HG03342 (cell line): ENCODE results near the gene ADAT3.

Experiments
- ATAC-seq: cut with Tn5 transposase; IDR thresholded peaks from one replicate; pipeline ENCODE4 v1.9.1; 2021; ENCODE audit warnings: mild to moderate bottlenecking, moderate library complexity; ENCODE audit not compliant: unreplicated experiment

ADAT3 gene

DNA sequence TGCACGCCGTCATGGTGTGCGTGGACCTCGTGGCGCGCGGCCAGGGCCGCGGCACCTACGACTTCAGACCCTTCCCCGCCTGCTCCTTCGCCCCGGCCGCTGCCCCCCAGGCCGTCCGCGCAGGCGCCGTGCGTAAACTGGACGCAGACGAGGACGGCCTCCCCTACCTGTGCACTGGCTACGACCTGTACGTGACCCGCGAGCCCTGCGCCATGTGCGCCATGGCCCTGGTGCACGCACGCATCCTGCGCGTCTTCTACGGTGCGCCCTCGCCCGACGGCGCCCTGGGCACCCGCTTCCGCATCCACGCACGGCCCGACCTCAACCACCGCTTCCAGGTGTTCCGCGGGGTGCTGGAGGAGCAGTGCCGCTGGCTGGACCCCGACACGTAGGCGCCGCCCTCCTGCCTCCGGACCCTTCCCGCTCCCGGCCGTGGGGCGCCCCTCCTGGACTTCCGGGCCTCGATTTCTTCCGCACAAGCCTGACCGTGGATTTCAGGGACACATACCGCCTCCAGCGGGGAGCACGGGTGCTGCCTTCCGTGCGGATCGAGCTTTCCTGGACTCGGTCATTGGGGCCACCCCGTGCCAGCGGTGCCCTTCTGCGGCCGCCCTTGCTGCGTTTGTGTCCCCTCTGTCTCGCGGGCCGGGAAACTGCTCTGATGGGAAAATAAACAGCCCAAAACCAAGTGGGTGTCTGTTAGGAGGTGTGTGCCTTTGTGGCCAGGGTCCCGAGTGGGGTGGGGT, 7.7 kb downstream of the ADAT3 start:
- no peak for ATAC-seq

DNA sequence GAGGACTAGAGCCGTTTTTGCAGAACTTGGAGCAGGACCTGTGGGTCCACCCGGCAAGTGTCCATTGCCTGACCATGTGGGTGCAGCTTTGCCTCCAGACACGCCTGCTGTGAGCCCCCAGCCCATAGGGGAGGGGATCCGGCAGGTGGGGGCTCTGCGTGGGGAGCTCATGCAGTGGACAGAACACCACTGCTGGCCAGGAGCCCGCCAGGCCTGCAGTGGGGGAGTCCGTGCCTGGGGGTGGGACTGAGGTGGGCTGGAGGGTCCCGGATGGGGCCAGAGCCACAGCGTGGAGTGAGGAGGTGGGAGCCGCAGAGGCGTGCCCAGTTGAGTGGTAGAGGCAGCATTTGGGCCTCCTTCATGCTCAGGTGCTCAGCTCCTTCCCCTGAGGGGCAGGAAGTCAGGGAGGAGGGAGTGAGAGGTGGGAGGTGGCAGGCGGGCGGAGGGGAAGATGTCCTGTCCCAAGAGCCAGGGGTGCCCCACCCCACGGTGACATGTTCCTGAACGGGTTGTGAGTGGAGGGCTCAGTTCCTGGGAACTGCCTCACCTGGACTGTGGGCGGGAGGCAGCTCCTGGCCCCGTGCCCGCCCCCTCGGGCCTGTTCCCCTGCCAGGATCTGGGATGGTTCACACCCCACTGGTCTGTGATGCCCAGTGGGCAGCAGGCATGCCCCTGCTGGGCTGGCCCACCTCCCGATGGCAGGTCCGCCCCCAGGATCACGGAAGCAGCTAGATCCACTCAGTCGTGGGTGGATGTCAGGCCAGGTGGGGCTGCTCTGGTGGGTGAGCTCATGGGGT, 8.8 kb downstream of the ADAT3 start:
- no peak for ATAC-seq

DNA sequence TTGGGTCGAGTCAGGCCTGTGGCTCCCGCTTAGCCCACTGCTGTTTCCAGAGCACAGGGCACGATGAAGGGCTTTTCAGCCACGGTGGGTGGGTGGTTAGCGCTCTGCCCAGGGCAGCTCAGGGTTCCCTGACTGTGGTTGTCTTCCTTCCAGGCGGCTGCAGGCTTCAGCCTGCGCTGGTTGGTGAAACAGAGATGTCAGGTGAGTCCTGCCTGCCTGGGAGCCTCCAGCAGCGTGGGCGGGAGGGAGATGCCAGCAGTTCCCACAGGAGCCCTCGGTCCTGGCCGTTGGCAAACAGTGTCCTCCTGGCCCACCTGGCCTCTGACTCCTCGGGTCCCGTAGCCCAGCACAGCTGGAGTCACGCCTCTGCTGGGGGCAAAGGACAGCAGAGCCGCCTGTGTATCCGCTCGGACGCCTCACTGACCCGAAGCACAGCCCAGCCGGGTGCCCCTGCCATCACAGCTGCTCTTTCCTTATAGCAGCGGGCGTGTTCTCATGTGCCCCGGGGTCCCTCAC, 9.7 kb downstream of the ADAT3 start:
- ATAC-seq: no peak

DNA sequence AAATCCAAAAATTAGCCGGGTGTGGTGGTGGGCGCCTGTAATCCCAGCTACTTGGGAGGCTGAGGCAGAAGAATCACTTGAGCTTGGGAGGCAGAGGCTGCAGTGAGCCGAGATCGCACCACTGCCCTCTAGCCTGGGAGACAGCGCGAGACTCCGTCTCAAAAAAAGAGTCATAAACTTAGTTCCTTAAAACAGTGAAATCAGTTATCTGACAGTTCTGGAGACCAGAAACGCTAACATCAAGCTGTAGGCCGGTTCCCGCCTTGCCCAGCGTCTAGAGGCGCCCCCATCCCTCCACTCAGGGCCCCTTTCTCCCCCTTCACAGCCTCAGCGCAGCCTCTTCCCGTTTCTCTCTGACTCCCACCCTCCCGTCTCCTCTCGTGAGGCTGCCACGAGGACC, 11.9 kb downstream of the ADAT3 start:
- no peak for ATAC-seq

DNA sequence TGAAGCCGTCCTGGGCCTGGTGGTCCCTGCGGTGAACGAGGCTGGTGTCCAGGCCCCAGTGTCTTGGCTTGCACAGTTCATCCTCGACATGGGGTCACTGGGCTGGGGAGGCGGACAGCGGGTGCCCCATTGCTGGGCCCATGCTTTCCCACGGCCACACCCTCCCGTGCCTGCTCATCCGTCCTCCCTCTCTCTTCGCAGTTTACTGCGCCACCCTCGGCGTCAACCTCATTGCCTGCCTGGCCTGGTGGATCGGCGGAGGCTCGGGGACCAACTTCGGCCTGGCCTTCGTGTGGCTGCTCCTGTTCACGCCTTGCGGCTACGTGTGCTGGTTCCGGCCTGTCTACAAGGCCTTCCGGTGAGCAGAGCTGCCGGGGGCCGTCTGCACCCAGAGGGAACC, 12.7 kb downstream of the ADAT3 start:
- ATAC-seq: no peak

DNA sequence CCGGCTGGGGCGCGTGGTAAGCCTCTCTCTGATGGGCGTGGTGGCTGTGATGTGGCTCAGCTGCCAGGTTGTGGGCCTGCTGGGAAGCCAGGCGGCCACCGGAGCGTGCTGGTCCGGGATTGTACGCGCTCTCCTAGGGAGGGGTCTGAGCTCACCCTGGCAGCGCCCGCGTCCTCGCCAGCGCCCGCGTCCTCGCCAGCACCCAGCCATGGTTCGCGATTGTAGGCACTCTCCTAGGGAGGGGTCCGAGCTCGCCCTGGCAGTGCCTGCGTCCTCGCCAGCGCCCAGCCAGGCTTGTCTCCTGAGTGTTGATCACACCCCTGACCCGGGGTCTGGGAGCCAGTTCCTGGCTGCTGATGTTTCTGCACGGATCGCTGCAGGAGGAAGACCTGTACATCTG, 13.8 kb downstream of the ADAT3 start:
- ATAC-seq: no peak

DNA sequence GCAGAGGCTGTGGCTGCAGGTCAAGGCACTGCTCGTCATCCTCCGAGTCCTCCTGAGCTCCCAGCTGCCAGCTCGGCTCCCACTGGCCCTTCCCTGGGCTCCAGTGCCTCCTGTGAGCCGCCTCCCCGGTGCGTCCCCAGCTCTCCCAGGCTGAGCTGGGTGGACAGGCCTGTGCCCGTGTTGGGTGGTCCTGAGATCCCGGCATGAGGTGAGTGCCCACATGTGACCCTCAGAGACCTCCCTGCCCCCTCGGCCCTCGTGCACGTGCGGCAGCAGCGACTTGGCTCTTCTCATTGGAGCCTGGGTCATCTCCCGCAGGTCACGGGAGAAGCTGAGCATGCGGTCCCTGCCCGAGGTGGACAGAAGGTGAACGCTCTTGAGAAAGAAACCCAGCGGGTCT, 15.4 kb downstream of the ADAT3 start:
- no peak for ATAC-seq

DNA sequence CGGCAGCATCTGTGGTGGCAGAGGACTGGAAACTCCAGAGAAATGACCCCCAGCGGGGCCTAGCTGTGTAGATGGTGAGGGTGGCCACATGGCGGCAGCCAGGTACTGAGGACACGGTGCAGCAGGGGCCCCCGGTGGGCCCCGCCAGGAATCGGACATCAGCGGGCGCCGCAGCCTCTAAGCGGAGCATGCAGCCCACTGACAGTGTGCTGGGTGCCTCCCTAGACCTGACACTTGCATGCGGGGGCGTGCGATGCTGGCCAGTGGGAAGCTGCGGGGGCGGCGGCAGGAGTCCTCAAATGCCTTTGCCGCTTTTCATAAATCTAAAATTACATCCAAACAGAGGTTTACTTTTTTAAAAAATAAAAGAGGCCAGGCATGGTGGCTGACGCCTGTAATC, 16.1 kb downstream of the ADAT3 start:
- ATAC-seq: no peak

DNA sequence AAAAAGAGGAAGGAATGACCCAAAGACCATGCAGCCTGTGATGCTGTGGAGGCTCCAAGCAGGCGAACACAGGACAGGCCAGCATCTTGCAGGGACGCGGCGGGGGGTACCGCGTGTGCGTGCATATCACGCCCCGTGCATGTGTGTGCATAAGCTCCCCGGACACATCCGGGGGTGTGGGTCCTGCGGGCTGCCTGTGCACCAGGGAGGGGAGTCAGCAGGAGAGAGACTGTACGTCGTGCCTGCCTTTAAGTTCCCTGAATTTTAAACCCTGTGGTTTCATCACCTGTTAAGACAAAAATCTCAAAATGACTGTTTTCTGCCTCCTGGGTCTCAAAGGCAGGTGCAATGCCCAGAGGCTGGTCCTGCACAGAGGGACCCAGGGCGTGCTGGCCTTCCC, 16.6 kb downstream of the ADAT3 start:
- no peak for ATAC-seq

DNA sequence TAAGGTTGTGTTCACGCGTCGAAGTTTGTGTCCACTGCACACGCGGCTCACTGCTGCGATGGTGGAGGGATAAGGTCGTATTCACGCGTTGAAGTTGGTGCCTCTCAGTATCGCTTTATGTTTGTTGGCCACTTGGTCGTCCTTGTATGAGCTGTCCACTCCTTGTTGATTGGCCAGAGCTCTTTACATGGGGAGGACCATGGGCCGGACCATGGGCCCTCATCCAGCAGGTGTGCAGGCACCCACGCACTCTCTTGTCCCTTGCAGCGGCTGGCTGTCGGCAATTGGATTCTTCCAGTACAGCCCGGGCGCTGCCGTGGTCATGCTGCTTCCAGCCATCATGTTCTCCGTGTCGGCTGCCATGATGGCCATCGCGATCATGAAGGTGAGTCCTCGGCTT, 17.6 kb downstream of the ADAT3 start:
- ATAC-seq: no peak

DNA sequence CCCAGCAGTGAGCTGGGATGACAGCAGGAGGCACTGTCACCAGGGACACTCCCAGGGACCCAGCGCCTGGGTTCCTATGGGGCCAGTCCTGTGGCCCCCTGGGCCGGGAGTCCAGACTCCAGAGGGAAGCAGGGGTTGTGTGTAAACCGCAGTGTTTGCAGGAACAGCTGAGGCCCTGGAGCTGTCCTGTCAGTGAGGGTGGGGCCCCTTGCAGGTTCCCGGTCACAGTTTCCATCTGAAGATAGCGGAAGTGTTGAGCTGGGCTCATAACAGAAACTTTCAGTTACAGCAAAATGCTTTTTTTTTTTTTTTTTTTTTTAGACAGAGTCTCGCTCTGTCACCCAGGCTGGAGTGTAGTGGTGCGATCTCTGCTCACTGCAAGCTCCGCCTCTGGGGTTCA, 18.1 kb downstream of the ADAT3 start:
- no peak for ATAC-seq

DNA sequence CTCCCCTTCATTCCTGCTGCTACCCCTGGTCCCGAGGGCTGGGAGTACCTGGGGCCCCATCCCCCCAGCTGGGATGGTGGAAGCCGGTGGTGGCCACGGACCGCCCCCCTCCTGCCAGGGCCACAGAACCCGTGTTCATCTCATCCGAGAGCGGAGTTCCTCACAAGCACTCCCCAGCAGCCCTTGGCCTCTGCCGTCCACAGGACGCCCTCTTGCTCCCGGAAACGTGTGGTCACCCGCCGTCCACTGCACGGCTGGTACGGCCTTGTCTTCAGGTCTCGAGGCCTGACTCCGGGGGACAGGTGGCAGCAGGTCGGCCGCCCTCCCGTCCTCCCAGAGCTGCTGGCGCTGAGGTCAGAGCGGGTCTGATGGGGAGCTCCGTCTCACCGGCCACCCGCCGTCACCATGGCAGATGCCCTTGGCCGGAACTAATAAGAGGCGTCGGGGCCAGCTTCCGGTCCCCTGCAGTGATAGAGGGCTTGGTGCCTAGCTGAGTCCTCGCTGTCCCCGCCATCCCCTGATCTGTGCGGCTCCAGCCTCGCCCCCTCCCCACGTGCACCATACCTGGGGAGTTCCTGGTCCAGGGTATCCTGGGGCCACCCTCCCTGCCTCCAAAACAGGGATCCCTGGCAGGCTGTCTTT, 19.2 kb downstream of the ADAT3 start:
- ATAC-seq: no peak

DNA sequence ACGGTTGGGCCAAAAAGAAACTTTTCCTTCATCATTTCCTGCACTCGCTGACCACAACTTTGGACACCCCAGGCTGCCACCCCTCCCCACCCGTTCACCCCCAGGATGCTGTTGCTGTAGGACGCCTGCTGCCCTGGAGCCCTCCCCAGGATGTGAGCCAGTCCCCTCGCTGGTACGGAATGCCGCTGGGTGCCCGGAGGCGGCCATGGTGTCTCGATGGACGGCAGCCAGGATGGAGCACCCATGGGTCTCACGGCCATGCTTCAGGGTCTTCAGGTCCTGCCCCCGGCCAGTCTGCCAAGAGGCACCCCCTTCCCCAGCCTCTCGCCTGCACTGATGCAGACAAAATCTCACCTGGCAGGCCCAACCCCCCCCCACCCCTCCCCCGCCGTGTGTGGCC, 20.3 kb downstream of the ADAT3 start:
- ATAC-seq: no peak

DNA sequence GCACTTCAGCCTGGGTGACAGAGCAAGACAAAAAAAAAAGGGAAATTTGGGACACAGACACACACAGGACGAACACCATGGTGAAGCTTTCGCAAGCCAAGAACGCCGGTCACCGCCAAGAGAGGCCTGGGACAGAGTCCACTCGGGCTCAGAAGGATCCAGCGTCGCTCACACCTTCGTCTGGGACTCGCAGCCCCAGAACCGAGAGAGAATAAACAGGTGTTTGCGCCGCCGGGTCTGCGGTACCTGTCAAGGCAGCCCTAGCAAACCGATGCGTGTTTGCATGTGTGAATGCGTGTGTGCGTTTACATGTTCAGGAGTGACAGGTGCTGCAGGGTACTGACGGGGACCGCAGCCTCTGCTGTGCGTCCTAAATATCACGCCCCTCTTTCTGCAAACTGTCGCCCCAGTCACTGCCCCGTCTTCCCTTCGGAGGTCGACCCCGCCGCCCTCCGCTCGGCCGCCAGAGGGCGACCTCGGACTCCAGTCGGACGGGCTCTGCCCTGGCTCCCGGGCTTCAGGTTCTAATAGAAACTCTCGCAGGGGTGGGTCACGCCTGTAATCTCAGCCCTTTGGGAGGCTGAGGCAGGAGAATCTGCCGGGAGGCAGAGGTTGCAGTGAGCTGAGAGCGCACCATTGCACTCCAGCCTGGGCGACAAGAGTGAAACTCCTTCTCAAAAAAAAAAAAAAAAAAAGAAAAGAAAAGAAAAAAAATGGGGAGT, 24.0 kb downstream of the ADAT3 start:
- peak; percentile 66 for ATAC-seq

DNA sequence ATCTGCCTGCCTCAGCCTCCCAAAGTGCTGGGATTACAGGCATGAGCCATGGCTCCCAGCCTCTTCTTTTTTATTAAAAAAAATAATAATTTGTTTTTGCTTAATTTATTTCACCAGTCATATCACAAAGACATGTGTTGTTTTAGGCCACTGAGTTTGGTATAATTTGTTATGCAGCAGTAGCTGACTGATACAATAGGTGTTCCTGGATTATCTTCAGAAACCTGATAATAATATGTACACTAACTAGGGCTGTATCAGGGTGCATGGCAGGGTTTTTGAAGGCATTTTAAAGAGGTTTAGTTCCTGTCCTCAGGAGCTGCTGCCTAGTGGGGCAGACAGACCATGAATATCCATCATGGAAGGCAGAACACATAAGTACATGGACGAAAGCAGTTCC, 26.2 kb downstream of the ADAT3 start:
- no peak for ATAC-seq

DNA sequence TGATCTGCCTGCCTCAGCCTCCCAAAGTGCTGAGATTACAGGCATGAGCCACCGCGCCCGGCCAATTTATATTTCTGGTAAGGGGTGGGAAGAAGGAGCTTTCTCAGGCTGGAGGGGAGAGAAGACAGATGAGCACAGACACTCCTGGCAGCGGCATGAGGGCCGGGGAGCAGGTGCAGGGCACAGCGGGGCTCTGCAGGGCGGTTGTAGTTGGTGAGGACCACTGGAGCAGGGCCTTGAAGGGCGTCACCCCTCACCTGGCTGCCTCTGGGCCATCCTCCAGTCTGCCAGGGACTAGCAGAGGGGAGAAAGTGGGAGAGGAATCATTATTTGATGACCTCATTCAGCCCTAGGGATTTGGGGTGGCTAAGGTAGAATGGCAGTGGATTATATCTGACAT, 27.2 kb downstream of the ADAT3 start:
- ATAC-seq: no peak

DNA sequence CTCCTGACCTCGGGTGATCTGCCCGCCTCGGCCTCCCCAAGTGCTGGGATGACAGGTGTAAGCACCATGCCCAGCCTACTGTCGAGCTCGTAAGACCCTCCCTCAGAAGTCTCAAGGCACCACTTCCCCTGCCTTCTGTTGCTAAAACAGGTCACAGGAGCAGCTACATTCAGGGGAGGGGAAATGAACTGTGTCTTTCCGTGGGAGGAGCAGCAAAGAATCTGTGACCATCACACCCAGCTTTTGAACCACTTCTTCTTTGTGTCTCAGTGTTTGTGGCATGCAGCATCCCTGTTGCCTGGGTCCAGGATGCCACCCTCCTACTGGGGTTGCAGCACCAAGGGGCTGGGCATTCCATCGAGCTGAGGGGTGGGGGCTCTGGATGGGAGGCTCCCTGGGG, 28.0 kb downstream of the ADAT3 start:
- ATAC-seq: no peak

DNA sequence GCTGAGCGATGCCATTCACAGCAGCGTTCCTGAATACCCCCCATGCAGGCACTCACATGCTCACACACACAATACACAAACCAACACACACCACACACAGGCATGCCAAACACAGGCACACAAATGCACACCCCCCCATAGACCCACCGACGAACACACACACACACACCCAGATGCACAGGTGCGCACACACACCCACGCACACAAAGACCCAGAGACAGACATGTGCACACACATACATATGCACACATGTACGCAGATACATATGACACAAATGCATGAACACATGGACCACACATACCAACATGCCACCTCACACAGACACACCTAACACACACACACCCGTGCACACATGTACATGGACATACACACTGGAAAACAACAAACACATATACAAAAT, 28.7 kb downstream of the ADAT3 start:
- ATAC-seq: no peak

DNA sequence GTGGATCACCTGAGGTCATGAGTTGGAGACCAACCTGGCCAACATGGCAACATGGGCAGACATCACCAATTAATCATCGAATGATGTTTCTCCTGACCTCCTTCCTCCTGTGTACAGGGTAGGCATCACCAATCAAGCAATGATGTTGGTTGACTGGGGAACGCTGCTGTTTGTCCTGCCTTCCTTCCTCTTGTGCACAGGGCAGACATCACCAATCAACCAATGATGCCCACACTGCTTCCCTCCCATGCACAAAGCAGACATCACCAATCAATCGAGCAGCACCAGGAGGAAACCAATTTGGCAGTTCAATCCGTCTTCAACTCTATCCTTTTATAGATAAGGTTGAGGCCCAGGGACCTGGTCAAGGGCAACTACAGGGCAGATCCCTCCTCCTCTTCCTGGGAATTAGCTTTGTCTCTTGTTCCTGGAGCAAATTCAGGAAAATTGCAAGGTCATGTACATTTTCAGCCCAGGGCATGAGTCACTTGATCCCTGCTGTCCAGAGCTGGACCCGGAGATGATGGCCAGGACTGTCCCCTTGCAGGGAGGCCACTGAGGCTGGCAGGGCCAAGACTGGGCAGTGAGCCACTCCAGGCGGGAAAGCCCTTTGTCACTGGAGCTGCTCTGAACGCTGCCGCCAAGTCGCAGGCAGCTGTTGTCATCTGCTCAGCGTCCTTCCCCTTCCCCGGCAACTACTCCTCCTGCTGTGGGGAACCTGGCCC, 30.4 kb downstream of the ADAT3 start:
- no peak for ATAC-seq

DNA sequence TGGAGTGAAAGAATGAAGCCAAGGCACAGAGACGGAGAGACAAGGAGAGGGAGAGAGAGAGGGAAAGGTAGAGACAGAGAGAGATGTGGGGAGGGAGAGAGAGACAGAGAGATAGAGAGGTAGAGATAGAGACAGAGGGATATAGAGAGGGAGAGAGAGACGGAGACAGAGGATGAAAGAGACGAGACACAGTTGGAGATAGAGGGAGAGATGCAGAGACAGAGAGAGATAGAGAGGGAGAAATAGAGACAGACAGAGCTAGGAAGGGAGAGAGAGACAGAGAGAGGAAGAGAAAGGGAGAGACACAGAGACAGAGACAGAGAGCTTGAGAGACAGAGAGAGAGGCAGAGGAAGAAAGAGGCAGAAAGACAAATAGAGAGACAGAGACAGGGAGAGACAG, 31.2 kb downstream of the ADAT3 start:
- ATAC-seq: no peak
